ENCODE results near the gene CHID1.

GRCh38 chr11:926341-926916, 15.8 kb upstream of the CHID1 start:
- no peak for TF ChIP-seq CTCF (IDR thresholded peaks at IDR 0.05; ENCODE audit: low read depth, low read length, poor library complexity, severe bottlenecking)
- no peak for TF ChIP-seq EZH2phosphoT487 (IDR thresholded peaks at IDR 0.05; ENCODE audit: borderline replicate concordance, low read length)
